Caco-2 (cell line): ENCODE data around the gene DVL1. TPM values are rescaled to one million over a fixed set of nuclear protein-coding genes. Genes with fewer than 3 reads are reported as not detected.

Experiments
- BruUV-seq: library from RNA; stranded (reverse); fragments of 400-500 nt; replicated peaks from 2 replicates; lab custom pipeline; 2021; lab: Mats Ljungman, UMichigan
- CTCF ChIA-PET: fragments of 300-600 bp; sonication (Branson Sonifier 250); formaldehyde crosslinking; loops from one replicate; lab custom pipeline; 2022; ENCODE audit warnings: antibody characterized with exemption; lab: Charles Lee
- POLR2A ChIA-PET: fragments of 300-600 bp; sonication (Branson Sonifier 250); formaldehyde crosslinking; loops from one replicate; lab custom pipeline; 2022; ENCODE audit warnings: antibody characterized with exemption; lab: Charles Lee
- DNase-seq, 2 experiments: peaks; one replicate each; pipeline versions ENCODE4 v3.0.0 to v3.0.0-alpha.2; 2020 to 2022
- H3K27me3 ChIP-seq: replicated peaks from 2 replicates; pipeline ENCODE4 v1.6.0; 2011; ENCODE audit warnings: low read length; ENCODE audit not compliant: control insufficient read depth, insufficient read depth
- H3K36me3 ChIP-seq: 2 replicates; pipeline ENCODE4 v1.5.1; 2011; ENCODE audit warnings: low read length; ENCODE audit not compliant: control insufficient read depth, insufficient read depth
- H3K4me1 ChIP-seq: fragments of 250-450 bp; sonication (Bioruptor Pico); 2 replicates; pipeline ENCODE4 v1.5.1; 2020; ENCODE audit warnings: mild to moderate bottlenecking
- H3K4me3 ChIP-seq: 2 replicates; pipeline ENCODE4 v1.5.1; 2011; ENCODE audit warnings: low read depth, mild to moderate bottlenecking, control low read depth, low read length
- H3K9me3 ChIP-seq: fragments of 250-450 bp; sonication (Bioruptor Pico); 2 replicates; pipeline ENCODE4 v1.5.1; 2020; ENCODE audit warnings: mild to moderate bottlenecking, moderate library complexity
- H3K27ac Mint-ChIP-seq: one replicate; pipeline ENCODE4 v1.8.0; 2022; ENCODE audit warnings: mixed read lengths; ENCODE audit not compliant: unreplicated experiment
- H3K27me3 Mint-ChIP-seq: one replicate; pipeline ENCODE4 v1.8.0; 2022; ENCODE audit warnings: mixed read lengths; ENCODE audit not compliant: insufficient read depth, unreplicated experiment
- H3K36me3 Mint-ChIP-seq: one replicate; pipeline ENCODE4 v1.8.0; 2022; ENCODE audit warnings: mild to moderate bottlenecking, mixed read lengths; ENCODE audit not compliant: insufficient read depth, unreplicated experiment
- H3K4me1 Mint-ChIP-seq: one replicate; pipeline ENCODE4 v1.8.0; 2022; ENCODE audit warnings: low read depth, mixed read lengths; ENCODE audit not compliant: unreplicated experiment
- H3K4me3 Mint-ChIP-seq: one replicate; pipeline ENCODE4 v1.8.0; 2022; ENCODE audit warnings: mild to moderate bottlenecking, moderate library complexity, mixed read lengths; ENCODE audit not compliant: unreplicated experiment
- H3K9me3 Mint-ChIP-seq: one replicate; pipeline ENCODE4 v1.8.0; 2022; ENCODE audit warnings: mixed read lengths; ENCODE audit not compliant: unreplicated experiment
- CTCF ChIP-seq, 2 experiments: fragments of 200-600 bp in 1 of 2; IDR thresholded peaks; 1 replicate in 1 of 2; 2 replicates in 1 of 2; pipeline versions ENCODE4 v1.5.1 to v1.8.0; 2011 to 2022; ENCODE audit warnings: antibody characterized with exemption in 1 of 2, control low read depth in 1 of 2, inconsistent platforms in 1 of 2, low read depth in 1 of 2, low read length in 1 of 2, mild to moderate bottlenecking in 1 of 2, moderate library complexity in 1 of 2; ENCODE audit not compliant: insufficient read depth in 1 of 2, severe bottlenecking in 1 of 2, unreplicated experiment in 1 of 2
- intact Hi-C: fragments of 100-400 bp; cut with micrococcal nuclease; formaldehyde crosslinking; loops from one replicate; pipeline ENCODE4 v1.10.0; 2022; ENCODE audit not compliant: unreplicated experiment
- total RNA-seq: library from RNA; stranded (reverse); gene quantifications from 2 replicates; pipeline ENCODE4 v1.2.3, GENCODE V29; 2022

Gene DVL1
- total RNA-seq, 1 experiment from 2014 or later, result 40.6 TPM

- peak within 1 kb of the TSS; percentile 42 for H3K27ac Mint-ChIP-seq
- intact Hi-C loops, result no loop called here
- H3K4me1 Mint-ChIP-seq, result no peaks in the 10 kb centered on the region
- no TSS peak for BruUV-seq
- H3K4me3 Mint-ChIP-seq, result peak within 1 kb of the TSS; percentile 81
- H3K9me3 Mint-ChIP-seq, result no peaks in the 10 kb centered on the region
- CTCF ChIA-PET, result no interaction called here
- POLR2A ChIA-PET, result no interaction called here
- peak; percentile 86 to 89 for DNase-seq
- Histone ChIP-seq H3K4me1 (peaks cover 36% of the 10 kb centered on the region), H3K36me3 (no peaks in the 10 kb centered on the region), H3K4me3 (peak within 1 kb of the TSS; percentile 89), H3K27me3 (no peaks in the 10 kb centered on the region), H3K9me3 (no peaks in the 10 kb centered on the region)
- H3K36me3 Mint-ChIP-seq, result peaks cover 25% of the 10 kb centered on the region
- TF ChIP-seq CTCF (IDR thresholded peaks at IDR 0.05; ENCODE audit: insufficient read depth in 1 of 2, low read depth in 1 of 2, low read length in 1 of 2, severe bottlenecking in 1 of 2, unreplicated experiment in 1 of 2), result no peak
- no peaks in the 10 kb centered on the region for H3K27me3 Mint-ChIP-seq
Observed at GRCh38 chr1:1307923-1308755, 41.1 kb downstream of the DVL1 start, which contains the start of the genes ACAP3 and PUSL1. TSS of gene ACAP3 (minus strand) at chr1:1307930. CDS start at chr1:1307815, 115 bp downstream. TSS of gene PUSL1 (plus strand) at chr1:1308597. CDS start at chr1:1308644, 47 bp downstream.

GRCh38 chr1:1307261-1307922, 41.8 kb downstream of the DVL1 start:
- peak in 1 of 2 experiments; percentile 72 for DNase-seq
- POLR2A ChIA-PET, result interaction anchor here (1.0 kb wide), 1 partner anchor 34 kb away, joined by 6 read pairs; the partner anchor contains the start of gene UBE2J2
- no TSS peak for BruUV-seq
- peaks cover 36% of the 10 kb centered on the region for H3K4me1 ChIP-seq
- CTCF ChIA-PET, result no interaction called here
- TF ChIP-seq CTCF (IDR thresholded peaks at IDR 0.05; ENCODE audit: insufficient read depth in 1 of 2, low read depth in 1 of 2, low read length in 1 of 2, severe bottlenecking in 1 of 2, unreplicated experiment in 1 of 2), result no peak
- Mint-ChIP-seq H3K36me3 (peaks cover 17% of the 10 kb centered on the region), H3K4me1 (no peaks in the 10 kb centered on the region), H3K27ac (no peak overlapping the region), H3K27me3 (no peaks in the 10 kb centered on the region), H3K4me3 (peak overlapping the region; percentile 81), H3K9me3 (no peaks in the 10 kb centered on the region)
- no peaks in the 10 kb centered on the region for H3K9me3 ChIP-seq
- intact Hi-C loops, result no loop called here
- no peaks in the 10 kb centered on the region for H3K36me3 ChIP-seq
- peak overlapping the region; percentile 87 for H3K4me3 ChIP-seq
- no peaks in the 10 kb centered on the region for H3K27me3 ChIP-seq

- Histone ChIP-seq H3K27me3 (no peaks in the 10 kb centered on the region), H3K4me3 (peak overlapping the region; percentile 87), H3K4me1 (peaks cover 36% of the 10 kb centered on the region), H3K36me3 (no peaks in the 10 kb centered on the region), H3K9me3 (no peaks in the 10 kb centered on the region)
- no peak for DNase-seq
- BruUV-seq, result TSS peak; percentile 34
- Mint-ChIP-seq H3K27me3 (no peaks in the 10 kb centered on the region), H3K36me3 (peaks cover 17% of the 10 kb centered on the region), H3K9me3 (no peaks in the 10 kb centered on the region), H3K27ac (no peak overlapping the region), H3K4me3 (peak overlapping the region; percentile 81), H3K4me1 (no peaks in the 10 kb centered on the region)
- ChIA-PET POLR2A (interaction anchor here (1.0 kb wide), 1 partner anchor 33 kb away, joined by 6 read pairs; the partner anchor contains the start of gene UBE2J2), CTCF (no interaction called here)
- TF ChIP-seq CTCF (IDR thresholded peaks at IDR 0.05; ENCODE audit: insufficient read depth in 1 of 2, low read depth in 1 of 2, low read length in 1 of 2, severe bottlenecking in 1 of 2, unreplicated experiment in 1 of 2), result no peak
- intact Hi-C loops, result no loop called here
Observed at GRCh38 chr1:1306661-1307260, 42.5 kb downstream of the DVL1 start.
